HEK293 (cell line): Measurements from ENCODE around the gene RBAK.

Experiments used
- ZFP41 ChIP-seq: fragments of 450-650 bp; formaldehyde crosslinking; IDR thresholded peaks from 2 replicates; pipeline ENCODE4 v1.5.1; 2016; ENCODE audit warnings: missing biosample characterization, missing genetic modification characterization, borderline replicate concordance
- TF ChIP-seq, protein P1 (sequence below): fragments of 450-650 bp; formaldehyde crosslinking; IDR thresholded peaks from 2 replicates; pipeline ENCODE4 v1.5.1; 2016; ENCODE audit warnings: missing biosample characterization, missing genetic modification characterization
- TF ChIP-seq, protein P2 (sequence below): fragments of 450-650 bp; formaldehyde crosslinking; IDR thresholded peaks from 2 replicates; pipeline ENCODE4 v1.5.1; 2016; ENCODE audit warnings: missing biosample characterization, missing genetic modification characterization, borderline replicate concordance

DNA sequence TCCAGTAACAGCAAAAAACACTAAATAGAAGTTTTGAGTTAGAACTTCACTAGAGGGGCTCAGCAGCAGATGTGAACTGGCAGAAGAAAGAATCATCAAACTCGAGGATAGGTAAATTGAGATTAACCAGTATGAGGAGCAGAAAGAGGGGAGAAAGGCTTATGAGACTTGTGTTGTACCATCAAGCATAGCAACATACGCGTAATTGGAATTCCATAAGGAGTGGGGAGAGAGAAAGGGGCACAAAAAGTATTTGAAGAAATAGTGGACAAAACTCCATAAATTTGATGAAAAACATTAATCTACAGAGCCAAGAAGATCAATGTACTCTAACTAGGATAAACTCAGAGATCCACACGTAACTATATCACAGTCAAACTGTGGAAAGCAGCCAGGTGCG, 48.3 kb downstream of the RBAK start:
- no peak for TF ChIP-seq ZFP41 (tag by site-specific recombination)
- TF ChIP-seq, protein P1, sequence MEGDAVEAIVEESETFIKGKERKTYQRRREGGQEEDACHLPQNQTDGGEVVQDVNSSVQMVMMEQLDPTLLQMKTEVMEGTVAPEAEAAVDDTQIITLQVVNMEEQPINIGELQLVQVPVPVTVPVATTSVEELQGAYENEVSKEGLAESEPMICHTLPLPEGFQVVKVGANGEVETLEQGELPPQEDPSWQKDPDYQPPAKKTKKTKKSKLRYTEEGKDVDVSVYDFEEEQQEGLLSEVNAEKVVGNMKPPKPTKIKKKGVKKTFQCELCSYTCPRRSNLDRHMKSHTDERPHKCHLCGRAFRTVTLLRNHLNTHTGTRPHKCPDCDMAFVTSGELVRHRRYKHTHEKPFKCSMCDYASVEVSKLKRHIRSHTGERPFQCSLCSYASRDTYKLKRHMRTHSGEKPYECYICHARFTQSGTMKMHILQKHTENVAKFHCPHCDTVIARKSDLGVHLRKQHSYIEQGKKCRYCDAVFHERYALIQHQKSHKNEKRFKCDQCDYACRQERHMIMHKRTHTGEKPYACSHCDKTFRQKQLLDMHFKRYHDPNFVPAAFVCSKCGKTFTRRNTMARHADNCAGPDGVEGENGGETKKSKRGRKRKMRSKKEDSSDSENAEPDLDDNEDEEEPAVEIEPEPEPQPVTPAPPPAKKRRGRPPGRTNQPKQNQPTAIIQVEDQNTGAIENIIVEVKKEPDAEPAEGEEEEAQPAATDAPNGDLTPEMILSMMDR (tag by site-specific recombination): no peak
- TF ChIP-seq, protein P2, sequence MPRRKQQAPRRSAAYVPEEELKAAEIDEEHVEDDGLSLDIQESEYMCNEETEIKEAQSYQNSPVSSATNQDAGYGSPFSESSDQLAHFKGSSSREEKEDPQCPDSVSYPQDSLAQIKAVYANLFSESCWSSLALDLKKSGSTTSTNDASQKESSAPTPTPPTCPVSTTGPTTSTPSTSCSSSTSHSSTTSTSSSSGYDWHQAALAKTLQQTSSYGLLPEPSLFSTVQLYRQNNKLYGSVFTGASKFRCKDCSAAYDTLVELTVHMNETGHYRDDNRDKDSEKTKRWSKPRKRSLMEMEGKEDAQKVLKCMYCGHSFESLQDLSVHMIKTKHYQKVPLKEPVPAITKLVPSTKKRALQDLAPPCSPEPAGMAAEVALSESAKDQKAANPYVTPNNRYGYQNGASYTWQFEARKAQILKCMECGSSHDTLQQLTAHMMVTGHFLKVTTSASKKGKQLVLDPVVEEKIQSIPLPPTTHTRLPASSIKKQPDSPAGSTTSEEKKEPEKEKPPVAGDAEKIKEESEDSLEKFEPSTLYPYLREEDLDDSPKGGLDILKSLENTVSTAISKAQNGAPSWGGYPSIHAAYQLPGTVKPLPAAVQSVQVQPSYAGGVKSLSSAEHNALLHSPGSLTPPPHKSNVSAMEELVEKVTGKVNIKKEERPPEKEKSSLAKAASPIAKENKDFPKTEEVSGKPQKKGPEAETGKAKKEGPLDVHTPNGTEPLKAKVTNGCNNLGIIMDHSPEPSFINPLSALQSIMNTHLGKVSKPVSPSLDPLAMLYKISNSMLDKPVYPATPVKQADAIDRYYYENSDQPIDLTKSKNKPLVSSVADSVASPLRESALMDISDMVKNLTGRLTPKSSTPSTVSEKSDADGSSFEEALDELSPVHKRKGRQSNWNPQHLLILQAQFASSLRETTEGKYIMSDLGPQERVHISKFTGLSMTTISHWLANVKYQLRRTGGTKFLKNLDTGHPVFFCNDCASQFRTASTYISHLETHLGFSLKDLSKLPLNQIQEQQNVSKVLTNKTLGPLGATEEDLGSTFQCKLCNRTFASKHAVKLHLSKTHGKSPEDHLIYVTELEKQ: no peak
